ENCODE results near the gene EEIG1.

DNA sequence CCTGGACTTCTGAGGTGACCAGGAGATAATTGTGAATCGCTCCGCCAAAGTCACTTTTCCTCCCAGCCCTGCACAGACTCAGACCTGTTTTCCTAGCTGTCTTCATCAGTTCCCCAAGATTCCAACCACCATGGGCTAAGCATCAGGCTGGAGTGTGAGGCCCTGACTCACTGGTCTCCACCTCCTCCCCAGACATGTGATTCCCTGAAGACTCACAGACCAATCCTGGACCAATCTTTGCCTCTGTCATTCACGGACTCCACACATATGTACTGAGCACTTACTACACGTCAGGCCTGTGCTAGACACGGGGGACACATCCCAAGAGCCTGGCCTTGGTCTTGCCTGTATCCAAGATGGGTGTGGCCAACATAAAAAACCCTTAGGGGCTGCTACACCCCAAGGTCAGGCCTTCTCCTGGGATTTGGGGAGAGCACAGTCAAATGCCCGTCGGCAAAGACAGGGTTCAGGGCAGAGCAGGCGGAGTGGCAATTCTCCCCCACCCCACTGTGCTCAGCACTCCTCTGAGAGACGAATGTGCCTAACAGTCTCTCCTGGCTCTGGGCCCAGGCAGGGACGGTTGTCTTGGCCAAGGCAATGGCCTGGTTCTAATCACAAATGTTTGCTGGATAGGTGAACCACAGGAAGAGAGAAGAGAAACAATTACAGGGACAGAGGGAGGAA is 11.9 kb downstream of the EEIG1 start:
- TF ChIP-seq CTCF (conservative IDR thresholded peaks at IDR 0.05) (no peak), EZH2 (IDR thresholded peaks at IDR 0.05; ENCODE audit: low read depth) (no peak)
